ENCODE data around the gene NAALADL2.

Gene NAALADL2

GRCh38 chr3:175192536-175192935, 333.4 kb downstream of the NAALADL2 start:
- no peak for DNase-seq (ENCODE audit: low read depth)
- TF ChIP-seq CTCF (conservative IDR thresholded peaks at IDR 0.05; ENCODE audit: low read depth, low read length), result no peak
- H3K4me3 ChIP-seq (ENCODE audit: low read length), result no peak overlapping the region

DNA sequence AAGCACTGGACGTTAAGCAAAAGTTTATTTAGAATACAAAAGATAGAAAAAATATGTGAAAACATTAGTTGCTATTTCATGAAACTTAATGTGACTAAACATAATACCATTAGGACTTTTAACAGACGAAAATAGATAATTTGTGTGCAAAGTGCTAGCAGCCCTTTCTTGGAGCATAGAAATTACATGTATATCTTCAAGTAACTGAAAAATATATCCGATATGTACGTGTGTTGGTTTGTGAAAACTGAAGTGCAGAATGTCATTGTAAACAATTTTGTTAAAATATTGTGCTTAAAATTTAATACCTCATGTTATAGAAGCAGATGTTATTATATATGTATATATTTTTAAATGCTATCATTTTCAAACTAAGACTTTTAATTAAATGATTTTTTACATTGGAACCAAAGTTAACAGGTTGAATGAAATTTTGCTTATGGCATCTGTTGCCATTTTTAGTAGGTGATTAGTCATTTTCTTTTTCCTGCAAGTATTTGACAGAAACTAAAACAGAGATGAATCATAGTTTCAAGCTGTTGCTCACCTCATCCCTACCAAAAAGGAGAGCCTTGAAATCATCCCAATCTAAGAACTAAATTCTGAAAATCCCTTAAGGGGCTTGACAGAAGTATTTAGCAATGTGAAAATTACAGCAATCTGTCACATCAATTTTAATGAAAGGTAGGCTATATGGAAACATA, 334.8 kb downstream of the NAALADL2 start:
- TF ChIP-seq CTCF (conservative IDR thresholded peaks at IDR 0.05; ENCODE audit: low read depth, low read length), result no peak
- no peak for DNase-seq (ENCODE audit: low read depth)
- no peak overlapping the region for H3K4me3 ChIP-seq (ENCODE audit: low read length)

- no peak for DNase-seq (ENCODE audit: low read depth)
- H3K4me3 ChIP-seq (ENCODE audit: low read length), result no peak overlapping the region
- no peak for TF ChIP-seq CTCF (conservative IDR thresholded peaks at IDR 0.05; ENCODE audit: low read depth, low read length)
Measured at GRCh38 chr3:175198991-175199783, 340.1 kb downstream of the NAALADL2 start.

DNA sequence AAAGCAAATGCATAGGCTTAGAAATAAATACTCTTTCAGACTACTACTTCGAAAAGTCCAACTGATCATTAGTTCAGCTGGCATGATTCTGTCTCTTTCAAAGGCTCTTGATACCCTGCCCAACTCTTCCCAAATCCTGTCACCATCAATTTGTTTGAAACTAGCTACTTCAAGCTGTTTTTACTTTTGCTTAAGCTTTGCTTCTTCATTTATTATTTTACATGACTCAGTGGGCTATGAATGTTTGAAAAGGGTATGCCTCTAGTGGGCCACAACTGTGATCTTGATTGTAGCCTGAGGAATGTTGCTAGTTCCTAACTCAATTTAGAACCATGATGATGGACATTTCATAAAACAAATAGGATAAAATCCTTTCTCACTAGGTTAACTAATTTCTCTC, 340.8 kb downstream of the NAALADL2 start:
- no peak overlapping the region for H3K4me3 ChIP-seq (ENCODE audit: low read length)
- no peak for TF ChIP-seq CTCF (conservative IDR thresholded peaks at IDR 0.05; ENCODE audit: low read depth, low read length)
- DNase-seq (ENCODE audit: low read depth), result no peak

DNA sequence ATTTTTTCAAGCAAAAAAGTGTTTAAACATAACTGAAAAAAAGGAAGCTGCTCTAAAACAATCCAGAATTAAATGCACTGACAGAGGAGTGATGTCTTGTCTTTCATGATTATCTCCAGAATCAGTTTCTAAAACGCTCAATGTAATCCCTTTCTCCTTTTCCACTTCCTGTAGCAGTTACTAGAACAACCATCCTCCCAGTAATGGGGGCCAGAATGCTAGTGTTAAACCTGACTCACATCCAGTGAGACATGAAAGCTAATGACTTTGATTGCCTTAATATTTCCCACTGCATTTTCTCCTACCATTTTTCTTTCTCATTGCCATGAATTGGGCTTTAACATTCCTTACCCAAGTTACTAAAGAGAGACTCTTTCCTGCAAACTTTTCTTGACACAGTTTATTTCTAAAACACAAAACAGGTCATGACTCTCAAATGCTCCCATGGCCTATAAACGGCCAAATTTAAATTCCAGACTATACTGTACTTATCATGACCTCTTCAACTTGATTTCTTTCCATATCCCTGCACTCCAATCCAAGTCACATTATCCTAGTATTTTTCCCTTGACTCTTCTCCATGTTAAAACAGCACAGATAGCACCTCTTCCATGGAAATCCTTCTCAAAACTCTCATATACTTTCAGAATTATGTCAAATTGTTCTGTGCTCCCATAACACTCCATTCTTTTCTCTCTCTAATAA, 341.4 kb downstream of the NAALADL2 start:
- H3K4me3 ChIP-seq (ENCODE audit: low read length), result no peak overlapping the region
- TF ChIP-seq CTCF (conservative IDR thresholded peaks at IDR 0.05; ENCODE audit: low read depth, low read length), result no peak
- DNase-seq (ENCODE audit: low read depth), result no peak

DNA sequence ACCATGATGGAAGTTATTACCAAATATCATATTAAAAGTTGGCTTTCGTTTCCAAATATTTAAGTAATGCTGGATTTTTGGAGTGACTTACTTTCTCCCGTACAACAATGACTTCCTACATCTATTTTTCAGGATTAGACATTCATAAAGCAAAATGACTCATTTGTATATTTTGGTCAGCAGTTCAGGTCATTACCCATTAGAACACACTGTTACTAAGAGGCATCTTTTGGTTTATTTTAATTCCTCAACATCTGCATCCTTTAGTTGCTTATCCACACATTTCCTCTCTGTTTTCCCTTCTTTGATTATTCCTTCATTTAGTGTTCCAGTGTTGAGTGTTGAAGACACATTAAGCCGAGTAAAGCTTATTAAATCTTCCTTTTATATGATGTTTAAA, 348.2 kb downstream of the NAALADL2 start:
- H3K4me3 ChIP-seq (ENCODE audit: low read length), result no peak overlapping the region
- DNase-seq (ENCODE audit: low read depth), result peak; percentile 13
- no peak for TF ChIP-seq CTCF (conservative IDR thresholded peaks at IDR 0.05; ENCODE audit: low read depth, low read length)

Data from retinal pigment epithelial cell (primary cell).